ENCODE data around the gene CIAPIN1. TPM values are rescaled to one million over a fixed set of nuclear protein-coding genes. Genes with fewer than 3 reads are reported as not detected.

Gene CIAPIN1
- total RNA-seq = 37.0 TPM
- long read RNA-seq, transcript CIAPIN1-213 (8 exons, 1,559 nt) = minor isoform, 9 of 106 reads
- long read RNA-seq, transcript CIAPIN1-209 (9 exons, 2,016 nt) = minor isoform, 9 of 106 reads
- long read RNA-seq, transcript CIAPIN1-201 (9 exons, 2,182 nt) = major isoform, 64 of 106 reads
- long read RNA-seq, partial matches to known transcripts = 9 of 106 reads
- long read RNA-seq, other reads (novel, unspliced or antisense) = 14 of 106 reads

- no peaks in the 10 kb centered on the region for H3K9me3 ChIP-seq
- H3K36me3 ChIP-seq = peaks cover 19% of the 10 kb centered on the region
- H3K27ac ChIP-seq = peak within 1 kb of the TSS; percentile 91
- no peak for TF ChIP-seq CTCF (IDR thresholded peaks at IDR 0.05)
- peaks cover 31% of the 10 kb centered on the region for H3K4me1 ChIP-seq
- ATAC-seq (peak; percentile 99 to 100), DNase-seq (peak; percentile 97)
- peak within 1 kb of the TSS; percentile 91 for H3K4me3 ChIP-seq
- intact Hi-C loops (cut with DNase I) = no loop called here
- no peaks in the 10 kb centered on the region for H3K27me3 ChIP-seq (ENCODE audit: low read depth)
Observed at GRCh38 chr16:57447186-57447962, at the start of gene CIAPIN1, which contains the start of gene COQ9. Gene CIAPIN1 (minus strand): TSS chr16:57447385. CDS start chr16:57440928, 6,457 bp downstream. Gene COQ9 (plus strand): TSS chr16:57447479. CDS start chr16:57447506, 27 bp downstream.

GRCh38 chr16:57493767-57494166, 46.6 kb upstream of the CIAPIN1 start:
- Histone ChIP-seq H3K4me1 (no peaks in the 10 kb centered on the region), H3K4me3 (no peak overlapping the region), H3K27ac (no peak overlapping the region), H3K36me3 (no peaks in the 10 kb centered on the region), H3K9me3 (no peaks in the 10 kb centered on the region), H3K27me3 (ENCODE audit: low read depth) (no peaks in the 10 kb centered on the region)
- ATAC-seq (no peak), DNase-seq (no peak)
- intact Hi-C loops (cut with DNase I) = no loop called here
- no peak for TF ChIP-seq CTCF (IDR thresholded peaks at IDR 0.05)

GRCh38 chr16:57489229-57489628, 42.0 kb upstream of the CIAPIN1 start:
- no peak for TF ChIP-seq CTCF (IDR thresholded peaks at IDR 0.05)

DNA sequence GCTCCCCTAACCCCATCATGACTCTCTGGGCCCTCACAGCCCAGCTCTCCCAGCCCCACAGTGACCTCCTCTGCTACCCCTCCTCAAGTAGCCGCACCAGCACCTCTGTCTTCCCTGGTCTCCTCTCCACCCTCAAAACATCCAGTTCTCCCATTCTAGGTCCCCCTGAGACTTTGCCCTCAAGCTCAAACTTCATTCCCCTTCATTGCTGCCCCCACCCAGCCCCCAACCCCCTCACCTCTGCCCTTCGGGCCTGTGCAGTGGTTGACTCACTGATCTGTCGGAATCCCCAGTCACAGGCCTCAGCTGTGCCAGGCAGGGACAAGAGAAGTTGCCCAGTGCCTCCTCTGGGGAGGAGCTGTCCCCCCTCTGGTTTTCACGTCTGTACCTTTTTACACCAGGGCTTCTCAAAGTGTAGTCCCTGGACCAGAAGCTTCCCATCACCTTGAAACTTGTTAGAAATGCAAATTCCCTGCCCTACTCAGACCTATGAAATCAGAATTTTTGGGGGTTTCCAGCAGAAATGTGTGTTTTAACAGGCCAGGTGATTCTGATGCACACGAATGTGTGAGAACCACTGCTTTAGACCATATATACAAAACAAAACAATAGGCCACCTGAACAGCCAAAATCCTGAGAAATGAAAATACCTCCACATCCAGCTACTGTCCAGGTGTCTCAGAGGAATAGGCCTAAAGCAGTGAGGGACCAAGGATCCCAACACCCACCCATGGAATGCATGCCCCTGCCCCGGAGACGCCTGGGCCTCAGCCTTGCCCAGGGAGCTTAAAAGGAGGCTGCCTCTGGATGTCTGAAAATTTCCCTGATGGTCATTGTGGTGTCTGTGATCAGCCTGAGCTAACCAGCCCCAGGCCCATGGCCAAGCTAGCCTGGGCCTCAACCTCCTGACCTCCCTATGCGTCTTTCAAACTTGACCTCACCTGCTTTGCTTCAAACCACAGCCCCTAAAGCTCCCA, 40.0 kb upstream of the CIAPIN1 start:
- Histone ChIP-seq H3K27me3 (ENCODE audit: low read depth) (no peaks in the 10 kb centered on the region), H3K4me3 (peak overlapping the region; percentile 86), H3K9me3 (no peaks in the 10 kb centered on the region), H3K27ac (no peak overlapping the region), H3K36me3 (no peaks in the 10 kb centered on the region), H3K4me1 (peaks cover 29% of the 10 kb centered on the region)
- DNase-seq (no peak), ATAC-seq (no peak)
- intact Hi-C loops (cut with DNase I) = no loop called here
- TF ChIP-seq CTCF (IDR thresholded peaks at IDR 0.05) = no peak

More at GRCh38 chr16:57489229-57489628, 42.0 kb upstream of the CIAPIN1 start:
- H3K27me3 ChIP-seq (ENCODE audit: low read depth) = no peaks in the 10 kb centered on the region
- no peak overlapping the region for H3K4me3 ChIP-seq
- no peaks in the 10 kb centered on the region for H3K9me3 ChIP-seq
- peaks cover 22% of the 10 kb centered on the region for H3K4me1 ChIP-seq
- intact Hi-C loops (cut with DNase I) = no loop called here
- no peak overlapping the region for H3K27ac ChIP-seq
- DNase-seq = no peak
- ATAC-seq = no peak
- no peaks in the 10 kb centered on the region for H3K36me3 ChIP-seq

Data from lower lobe of right lung (tissue), 2 donors.